Panc1 (cell line): ENCODE results near the gene ERCC2. TPM values are rescaled to one million over a fixed set of nuclear protein-coding genes. Genes with fewer than 3 reads are reported as not detected.

Experiments
- ATAC-seq: fragments of 200-7000 bp; cut with Tn5 transposase; 2 replicates; pipeline ENCODE4 v1.9.1; 2020; ENCODE audit warnings: mild to moderate bottlenecking, moderate library complexity
- BruUV-seq: library from RNA; stranded (reverse); fragments of 400-500 nt; replicated peaks from 2 replicates; lab custom pipeline; 2021; lab: Mats Ljungman, UMichigan
- CTCF ChIA-PET: fragments of 300-600 bp; sonication (Branson Sonifier 250); formaldehyde crosslinking; loops from one replicate; lab custom pipeline; 2022; ENCODE audit warnings: antibody characterized with exemption; lab: Charles Lee
- POLR2A ChIA-PET: fragments of 300-600 bp; sonication (Branson Sonifier 250); formaldehyde crosslinking; loops from one replicate; lab custom pipeline; 2022; ENCODE audit warnings: antibody characterized with exemption; lab: Charles Lee
- DNase-seq: peaks from one replicate; pipeline ENCODE4 v3.0.0-alpha.2; 2010; ENCODE audit warnings: low read depth, low spot score
- H3K27ac ChIP-seq: 2 replicates; pipeline ENCODE4 v1.5.1; 2011; ENCODE audit warnings: mild to moderate bottlenecking, low read length, inconsistent platforms
- H3K27me3 ChIP-seq: fragments of 200-500 bp; sonication (Bioruptor generic); 2 replicates; pipeline ENCODE4 v1.6.0; 2014; ENCODE audit warnings: low read length, inconsistent platforms; ENCODE audit not compliant: control insufficient read depth, insufficient read depth
- H3K36me3 ChIP-seq: fragments of 200-500 bp; sonication (Bioruptor generic); 2 replicates; pipeline ENCODE4 v1.5.1; 2014; ENCODE audit warnings: inconsistent platforms, mild to moderate bottlenecking, low read length, moderate library complexity; ENCODE audit not compliant: control insufficient read depth, insufficient read depth
- H3K4me1 ChIP-seq: 2 replicates; pipeline ENCODE4 v1.5.1; 2011; ENCODE audit warnings: inconsistent platforms, mild to moderate bottlenecking, low read length, moderate library complexity; ENCODE audit not compliant: control insufficient read depth, insufficient read depth
- H3K4me3 ChIP-seq, 2 experiments: 2 replicates each; pipeline ENCODE4 v1.5.1; 2011 to 2012; ENCODE audit warnings: low read depth in 2 of 2, low read length in 2 of 2, mild to moderate bottlenecking in 2 of 2, inconsistent platforms in 1 of 2, moderate library complexity in 1 of 2
- H3K9me3 ChIP-seq: fragments of 200-500 bp; sonication (Bioruptor generic); 2 replicates; pipeline ENCODE4 v1.5.1; 2014; ENCODE audit warnings: low read depth, mild to moderate bottlenecking, inconsistent platforms, low read length, moderate library complexity; ENCODE audit not compliant: control insufficient read depth, insufficient read depth
- CTCF ChIP-seq: fragments of 450-650 bp; IDR thresholded peaks from 2 replicates; pipeline ENCODE4 v1.5.1; 2017; ENCODE audit warnings: mild to moderate bottlenecking
- POLR2AphosphoS5 ChIP-seq: IDR thresholded peaks from 2 replicates; pipeline ENCODE4 v1.6.1; 2012; ENCODE audit warnings: mild to moderate bottlenecking, low read depth, low read length, moderate library complexity
- REST ChIP-seq, 2 experiments: IDR thresholded peaks; 2 replicates each; pipeline ENCODE4 v1.6.1; 2011 to 2012; ENCODE audit warnings: low read depth in 2 of 2, control low read depth in 1 of 2, low read length in 1 of 2, mild to moderate bottlenecking in 1 of 2, moderate library complexity in 1 of 2; ENCODE audit not compliant: insufficient read depth in 1 of 2
- SIN3A ChIP-seq: IDR thresholded peaks from 2 replicates; pipeline ENCODE4 v1.6.1; 2012; ENCODE audit warnings: low read depth, mild to moderate bottlenecking, low read length, moderate library complexity, borderline replicate concordance; ENCODE audit not compliant: insufficient read depth
- TCF7L2 ChIP-seq: IDR thresholded peaks from 2 replicates; pipeline ENCODE4 v1.6.1; 2011; ENCODE audit warnings: mild to moderate bottlenecking, low read depth, low read length, inconsistent platforms
- in situ Hi-C: cut with HindIII; loops from 2 replicates; pipeline ENCODE4 v1.10.0; 2016; ENCODE audit warnings: low sequenced_read_pairs, low pct_unique_long_range_greater_than_20kb
- intact Hi-C: fragments of 100-400 bp; cut with micrococcal nuclease; formaldehyde crosslinking; loops from one replicate; pipeline ENCODE4 v1.10.0; 2022; ENCODE audit not compliant: unreplicated experiment
- total RNA-seq: library from RNA; stranded (reverse); gene quantifications from one replicate; pipeline ENCODE4 v1.2.1, GENCODE V29; 2021; ENCODE audit not compliant: unreplicated experiment

Gene ERCC2
- total RNA-seq, 1 experiment from 2014 or later = 32.5 TPM

GRCh38 chr19:45346449-45346848 lies 23.9 kb downstream of the ERCC2 start:
- in situ Hi-C loops (no loop called here), intact Hi-C loops (no loop called here)
- BruUV-seq = no TSS peak
- no peak for ATAC-seq
- Histone ChIP-seq H3K4me3 (no peak overlapping the region), H3K9me3 (no peaks in the 10 kb centered on the region), H3K27me3 (no peaks in the 10 kb centered on the region), H3K27ac (no peak overlapping the region), H3K36me3 (no peaks in the 10 kb centered on the region), H3K4me1 (no peaks in the 10 kb centered on the region)
- DNase-seq = no peak
- POLR2A ChIA-PET = no interaction called here
- TF ChIP-seq REST (IDR thresholded peaks at IDR 0.05; ENCODE audit: insufficient read depth in 1 of 2, low read depth in 2 of 2, low read length in 1 of 2) (no peak), CTCF (no peak), SIN3A (no peak), TCF7L2 (no peak), POLR2AphosphoS5 (no peak)
- CTCF ChIA-PET = no interaction called here

- POLR2A ChIA-PET = no interaction called here
Observed at GRCh38 chr19:45345506-45345860, 24.9 kb downstream of the ERCC2 start.

More at GRCh38 chr19:45345506-45345860, 24.9 kb downstream of the ERCC2 start:
- Histone ChIP-seq H3K4me1 (no peaks in the 10 kb centered on the region), H3K36me3 (peaks cover 2% of the 10 kb centered on the region; the same call in 1 of the 2 replicates), H3K4me3 (no peak overlapping the region), H3K27ac (no peak overlapping the region), H3K27me3 (no peaks in the 10 kb centered on the region), H3K9me3 (no peaks in the 10 kb centered on the region)
- BruUV-seq = no TSS peak
- CTCF ChIA-PET = no interaction called here
- ATAC-seq (no peak), DNase-seq (no peak)
- intact Hi-C loops (no loop called here), in situ Hi-C loops (no loop called here)
- no peak for TF ChIP-seq SIN3A
- TF ChIP-seq POLR2AphosphoS5 = no peak
- TF ChIP-seq REST (IDR thresholded peaks at IDR 0.05; ENCODE audit: insufficient read depth in 1 of 2, low read depth in 2 of 2, low read length in 1 of 2) = no peak
- no peak for TF ChIP-seq CTCF
- TF ChIP-seq TCF7L2 = no peak
